GM21526 (cell line): Measurements from ENCODE around the gene TUBGCP2.

Experiments used
- ATAC-seq: cut with Tn5 transposase; IDR thresholded peaks from one replicate; pipeline ENCODE4 v1.9.1; 2021; ENCODE audit warnings: moderate library complexity; ENCODE audit not compliant: unreplicated experiment, low FRiP score

TUBGCP2 gene

GRCh38 chr10:133342942-133343341 lies 34.3 kb upstream of the TUBGCP2 start:
- no peak for ATAC-seq

- no peak for ATAC-seq
Observed at GRCh38 chr10:133341983-133342382, 33.3 kb upstream of the TUBGCP2 start.

GRCh38 chr10:133339708-133340380 lies 31.2 kb upstream of the TUBGCP2 start:
- ATAC-seq = no peak

- ATAC-seq = no peak
Observed at GRCh38 chr10:133338080-133339071, 29.7 kb upstream of the TUBGCP2 start.

GRCh38 chr10:133337370-133337725 lies 28.7 kb upstream of the TUBGCP2 start:
- ATAC-seq = no peak

- no peak for ATAC-seq
Observed at GRCh38 chr10:133336577-133337369, 28.1 kb upstream of the TUBGCP2 start, which contains the start of gene CALY. Gene CALY (minus strand): TSS chr10:133336896. CDS start chr10:133328989, 7,907 bp downstream.

- ATAC-seq = no peak
Observed at GRCh38 chr10:133336118-133336576, 27.5 kb upstream of the TUBGCP2 start.

- ATAC-seq = no peak
Observed at GRCh38 chr10:133335246-133336117, 26.8 kb upstream of the TUBGCP2 start.

- no peak for ATAC-seq
Observed at GRCh38 chr10:133334503-133335245, 26.0 kb upstream of the TUBGCP2 start.

- no peak for ATAC-seq
Observed at GRCh38 chr10:133332936-133333699, 24.4 kb upstream of the TUBGCP2 start.

- peak; percentile 87 for ATAC-seq
Observed at GRCh38 chr10:133329491-133330202, 21.0 kb upstream of the TUBGCP2 start.

- ATAC-seq = no peak
Observed at GRCh38 chr10:133328358-133329343, 20.0 kb upstream of the TUBGCP2 start.

GRCh38 chr10:133327651-133328357 lies 19.1 kb upstream of the TUBGCP2 start:
- ATAC-seq = no peak

GRCh38 chr10:133326745-133327650 lies 18.3 kb upstream of the TUBGCP2 start:
- ATAC-seq = no peak

GRCh38 chr10:133326223-133326551 lies 17.5 kb upstream of the TUBGCP2 start:
- no peak for ATAC-seq
